ENCODE data around the gene DTD2. TPM values are rescaled to one million over a fixed set of nuclear protein-coding genes. Genes with fewer than 3 reads are reported as not detected.

The DTD2 gene
- total RNA-seq, 1 experiment from 2014 or later: 14.8 TPM

DNA sequence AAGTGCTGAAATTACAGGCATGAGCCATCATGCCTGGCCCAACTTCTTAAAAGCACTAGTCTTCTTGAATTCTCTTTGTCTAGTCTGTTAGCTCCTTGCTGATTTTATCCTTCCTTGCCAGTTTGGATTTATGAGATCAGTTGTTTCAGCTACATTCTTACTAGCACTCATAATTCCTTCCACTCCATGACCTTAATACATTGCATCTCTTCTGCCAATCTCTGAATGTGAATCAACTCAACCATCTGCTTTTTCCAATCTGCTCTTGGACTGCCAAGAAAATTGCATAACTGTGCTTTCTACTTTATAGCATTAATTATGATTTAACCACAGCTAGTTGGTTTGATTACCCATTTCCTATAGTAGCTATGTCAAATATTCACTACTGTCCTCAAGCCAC, 22.0 kb downstream of the DTD2 start:
- no peaks in the 10 kb centered on the region for H3K79me1 ChIP-seq (ENCODE audit: insufficient read depth, low read depth, low read length, poor library complexity, severe bottlenecking)

More for the DNA sequence above, 22.0 kb downstream of the DTD2 start:
- Histone ChIP-seq H3K4ac (ENCODE audit: low read depth, low read length) (no peak overlapping the region), H3K23me2 (ENCODE audit: insufficient read length, low read depth, low read length, poor library complexity, severe bottlenecking) (no peaks in the 10 kb centered on the region), H2AK5ac (ENCODE audit: insufficient read length, low read length) (no peak overlapping the region), H4K91ac (ENCODE audit: insufficient read length, low read depth, low read length) (no peak overlapping the region), H2BK12ac (ENCODE audit: insufficient read length, low read depth, low read length) (no peak overlapping the region), H2AFZ (ENCODE audit: low read length) (no peak overlapping the region), H4K8ac (replicated peaks; ENCODE audit: insufficient read length, low read depth, low read length) (no peak overlapping the region), H4K20me1 (ENCODE audit: control insufficient read depth, insufficient read depth, insufficient read length) (no peaks in the 10 kb centered on the region), H3K9ac (ENCODE audit: extremely low read depth, insufficient read length, low read length) (no peak overlapping the region), H3K14ac (ENCODE audit: insufficient read depth, low read length) (no peak overlapping the region), H3K18ac (ENCODE audit: insufficient read length, low read depth, low read length) (no peak overlapping the region), H3K4me2 (ENCODE audit: insufficient read depth, insufficient read length, low read length) (no peak overlapping the region), H2BK15ac (ENCODE audit: low read depth, low read length) (no peak overlapping the region), H3K9me3 (ENCODE audit: control insufficient read depth, low read depth, low read length) (no peaks in the 10 kb centered on the region), H3T11ph (ENCODE audit: low read length) (no peak overlapping the region), H2BK5ac (ENCODE audit: insufficient read length, low read length) (no peak overlapping the region), H2BK20ac (ENCODE audit: low read depth, low read length, poor library complexity, severe bottlenecking) (no peak overlapping the region), H3K56ac (ENCODE audit: insufficient read length, low read depth, low read length) (no peak overlapping the region), H4K5ac (ENCODE audit: insufficient read length, low read depth, low read length) (no peak overlapping the region), H3K4me1 (ENCODE audit: insufficient read depth, low read length) (no peaks in the 10 kb centered on the region), H3K79me2 (ENCODE audit: insufficient read depth, low read length) (no peaks in the 10 kb centered on the region), H3K27ac (ENCODE audit: insufficient read length, low read depth, low read length) (no peak overlapping the region), H3K23ac (ENCODE audit: insufficient read length, low read depth, low read length) (no peak overlapping the region), H3K27me3 (ENCODE audit: insufficient read depth, low read length) (no peaks in the 10 kb centered on the region), H2BK120ac (ENCODE audit: low read depth, low read length, poor library complexity, severe bottlenecking) (no peak overlapping the region)
- DNase-seq: no peak
- peaks cover 26 to 33% of the 10 kb centered on the region in 2 experiments for H3K9me3 Mint-ChIP-seq
- peaks cover 18 to 36% (median 21%) of the 10 kb centered on the region in 3 experiments for H3K36me3 Mint-ChIP-seq (ENCODE audit: insufficient read depth in 1 of 3, low read depth in 3 of 3)
- H3K4me1 Mint-ChIP-seq: no peaks in the 10 kb centered on the region
- H3K4me3 Mint-ChIP-seq: no peak overlapping the region
- no peak overlapping the region for H3K27ac Mint-ChIP-seq
- no peaks in the 10 kb centered on the region; the same call in 1 of the 2 replicates for H3K27me3 Mint-ChIP-seq (ENCODE audit: low read depth)
- TF ChIP-seq, protein P1, sequence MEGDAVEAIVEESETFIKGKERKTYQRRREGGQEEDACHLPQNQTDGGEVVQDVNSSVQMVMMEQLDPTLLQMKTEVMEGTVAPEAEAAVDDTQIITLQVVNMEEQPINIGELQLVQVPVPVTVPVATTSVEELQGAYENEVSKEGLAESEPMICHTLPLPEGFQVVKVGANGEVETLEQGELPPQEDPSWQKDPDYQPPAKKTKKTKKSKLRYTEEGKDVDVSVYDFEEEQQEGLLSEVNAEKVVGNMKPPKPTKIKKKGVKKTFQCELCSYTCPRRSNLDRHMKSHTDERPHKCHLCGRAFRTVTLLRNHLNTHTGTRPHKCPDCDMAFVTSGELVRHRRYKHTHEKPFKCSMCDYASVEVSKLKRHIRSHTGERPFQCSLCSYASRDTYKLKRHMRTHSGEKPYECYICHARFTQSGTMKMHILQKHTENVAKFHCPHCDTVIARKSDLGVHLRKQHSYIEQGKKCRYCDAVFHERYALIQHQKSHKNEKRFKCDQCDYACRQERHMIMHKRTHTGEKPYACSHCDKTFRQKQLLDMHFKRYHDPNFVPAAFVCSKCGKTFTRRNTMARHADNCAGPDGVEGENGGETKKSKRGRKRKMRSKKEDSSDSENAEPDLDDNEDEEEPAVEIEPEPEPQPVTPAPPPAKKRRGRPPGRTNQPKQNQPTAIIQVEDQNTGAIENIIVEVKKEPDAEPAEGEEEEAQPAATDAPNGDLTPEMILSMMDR (conservative IDR thresholded peaks at IDR 0.05): no peak

Data from H9 (cell line).